Measurements from ENCODE around the gene PCDHB7. TPM values are rescaled to one million over a fixed set of nuclear protein-coding genes. Genes with fewer than 3 reads are reported as not detected.
"Not testable (repeated sequence)": the region's sequence is repeated elsewhere in the genome, so short reads cannot be mapped to it uniquely, and the experiment has no call there.

Gene PCDHB7
- total RNA-seq, 1 experiment from 2014 or later, result not detected

- POLR2A ChIA-PET, result no interaction called here
- no peaks in the 10 kb centered on the region for H3K36me3 Mint-ChIP-seq (ENCODE audit: insufficient read depth, unreplicated experiment)
- intact Hi-C loops (cut with micrococcal nuclease; ENCODE audit: unreplicated experiment), result no loop called here
These were observed 7.9 kb downstream of the PCDHB7 start for GRCh38 chr5:141180313-141180712.

GRCh38 chr5:141182248-141182647, 9.8 kb downstream of the PCDHB7 start, which contains the start of gene PCDHB16:
Gene PCDHB16 (plus strand): TSS chr5:141182387. CDS start chr5:141182560, 173 bp downstream.
- Mint-ChIP-seq H3K27me3 (ENCODE audit: insufficient read depth, unreplicated experiment) (no peaks in the 10 kb centered on the region), H3K4me1 (ENCODE audit: low read depth, unreplicated experiment) (no peaks in the 10 kb centered on the region), H3K4me3 (ENCODE audit: unreplicated experiment) (no peak within 1 kb of the TSS), H3K27ac (ENCODE audit: unreplicated experiment) (no peak within 1 kb of the TSS), H3K9me3 (ENCODE audit: unreplicated experiment) (peaks cover 25% of the 10 kb centered on the region), H3K36me3 (ENCODE audit: insufficient read depth, unreplicated experiment) (no peaks in the 10 kb centered on the region)
- CTCF ChIA-PET, result interaction anchor here (0.8 kb wide), 1 partner anchor 10 kb away, joined by 3 read pairs; no protein-coding TSS in a partner anchor
- DNase-seq, result no peak
- no peak within 1 kb of the TSS for H3K4me3 ChIP-seq (ENCODE audit: low read depth, low read length)
- POLR2A ChIA-PET, result no interaction called here
- BruUV-seq (replicated peaks), result no TSS peak
- H3K36me3 ChIP-seq (ENCODE audit: control insufficient read depth, insufficient read depth, low read length), result no peaks in the 10 kb centered on the region
- H3K9me3 ChIP-seq, result no peaks in the 10 kb centered on the region
- no peaks in the 10 kb centered on the region for H3K4me1 ChIP-seq
- TF ChIP-seq, protein P1, sequence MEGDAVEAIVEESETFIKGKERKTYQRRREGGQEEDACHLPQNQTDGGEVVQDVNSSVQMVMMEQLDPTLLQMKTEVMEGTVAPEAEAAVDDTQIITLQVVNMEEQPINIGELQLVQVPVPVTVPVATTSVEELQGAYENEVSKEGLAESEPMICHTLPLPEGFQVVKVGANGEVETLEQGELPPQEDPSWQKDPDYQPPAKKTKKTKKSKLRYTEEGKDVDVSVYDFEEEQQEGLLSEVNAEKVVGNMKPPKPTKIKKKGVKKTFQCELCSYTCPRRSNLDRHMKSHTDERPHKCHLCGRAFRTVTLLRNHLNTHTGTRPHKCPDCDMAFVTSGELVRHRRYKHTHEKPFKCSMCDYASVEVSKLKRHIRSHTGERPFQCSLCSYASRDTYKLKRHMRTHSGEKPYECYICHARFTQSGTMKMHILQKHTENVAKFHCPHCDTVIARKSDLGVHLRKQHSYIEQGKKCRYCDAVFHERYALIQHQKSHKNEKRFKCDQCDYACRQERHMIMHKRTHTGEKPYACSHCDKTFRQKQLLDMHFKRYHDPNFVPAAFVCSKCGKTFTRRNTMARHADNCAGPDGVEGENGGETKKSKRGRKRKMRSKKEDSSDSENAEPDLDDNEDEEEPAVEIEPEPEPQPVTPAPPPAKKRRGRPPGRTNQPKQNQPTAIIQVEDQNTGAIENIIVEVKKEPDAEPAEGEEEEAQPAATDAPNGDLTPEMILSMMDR (IDR thresholded peaks at IDR 0.05; ENCODE audit: insufficient read depth in 1 of 2, low read depth in 1 of 2, low read length in 1 of 2, severe bottlenecking in 1 of 2, unreplicated experiment in 1 of 2), result no peak
- intact Hi-C loops (cut with micrococcal nuclease; ENCODE audit: unreplicated experiment), result no loop called here
- H3K27me3 ChIP-seq (replicated peaks; ENCODE audit: control insufficient read depth, insufficient read depth, low read length), result no peaks in the 10 kb centered on the region

More at GRCh38 chr5:141180313-141180712, 7.9 kb downstream of the PCDHB7 start:
- BruUV-seq (replicated peaks), result no TSS peak
- Mint-ChIP-seq H3K9me3 (ENCODE audit: unreplicated experiment) (peaks cover 8% of the 10 kb centered on the region), H3K4me3 (ENCODE audit: unreplicated experiment) (no peak overlapping the region), H3K27me3 (ENCODE audit: insufficient read depth, unreplicated experiment) (no peaks in the 10 kb centered on the region), H3K27ac (ENCODE audit: unreplicated experiment) (no peak overlapping the region), H3K4me1 (ENCODE audit: low read depth, unreplicated experiment) (no peaks in the 10 kb centered on the region)
- Histone ChIP-seq H3K36me3 (ENCODE audit: control insufficient read depth, insufficient read depth, low read length) (no peaks in the 10 kb centered on the region), H3K9me3 (no peaks in the 10 kb centered on the region), H3K4me3 (ENCODE audit: low read depth, low read length) (no peak overlapping the region), H3K27me3 (replicated peaks; ENCODE audit: control insufficient read depth, insufficient read depth, low read length) (no peaks in the 10 kb centered on the region), H3K4me1 (no peaks in the 10 kb centered on the region)
- DNase-seq, result no peak
- CTCF ChIA-PET, result no interaction called here
- TF ChIP-seq, protein P1 (IDR thresholded peaks at IDR 0.05; ENCODE audit: insufficient read depth in 1 of 2, low read depth in 1 of 2, low read length in 1 of 2, severe bottlenecking in 1 of 2, unreplicated experiment in 1 of 2), result no peak

DNA sequence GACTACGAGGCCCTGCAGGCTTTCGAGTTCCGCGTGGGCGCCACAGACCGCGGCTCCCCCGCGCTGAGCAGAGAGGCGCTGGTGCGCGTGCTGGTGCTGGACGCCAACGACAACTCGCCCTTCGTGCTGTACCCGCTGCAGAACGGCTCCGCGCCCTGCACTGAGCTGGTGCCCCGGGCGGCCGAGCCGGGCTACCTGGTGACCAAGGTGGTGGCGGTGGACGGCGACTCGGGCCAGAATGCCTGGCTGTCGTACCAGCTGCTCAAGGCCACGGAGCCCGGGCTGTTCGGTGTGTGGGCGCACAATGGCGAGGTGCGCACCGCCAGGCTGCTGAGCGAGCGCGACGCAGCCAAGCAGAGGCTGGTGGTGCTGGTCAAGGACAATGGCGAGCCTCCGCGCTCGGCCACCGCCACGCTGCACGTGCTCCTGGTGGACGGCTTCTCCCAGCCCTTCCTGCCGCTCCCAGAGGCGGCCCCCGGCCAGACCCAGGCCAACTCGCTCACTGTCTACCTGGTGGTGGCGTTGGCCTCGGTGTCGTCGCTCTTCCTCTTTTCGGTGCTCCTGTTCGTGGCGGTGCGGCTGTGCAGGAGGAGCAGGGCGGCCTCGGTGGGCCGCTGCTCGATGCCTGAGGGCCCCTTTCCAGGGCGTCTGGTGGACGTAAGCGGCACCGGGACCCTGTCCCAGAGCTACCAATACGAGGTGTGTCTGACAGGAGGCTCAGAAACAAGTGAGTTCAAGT, 11.8 kb downstream of the PCDHB7 start:
- H3K4me1 ChIP-seq; H3K36me3 ChIP-seq (ENCODE audit: control insufficient read depth, insufficient read depth, low read length); H3K4me3 ChIP-seq (ENCODE audit: low read depth, low read length); intact Hi-C loops (cut with micrococcal nuclease; ENCODE audit: unreplicated experiment); H3K27me3 Mint-ChIP-seq (ENCODE audit: insufficient read depth, unreplicated experiment); H3K4me3 Mint-ChIP-seq (ENCODE audit: unreplicated experiment); H3K27ac Mint-ChIP-seq (ENCODE audit: unreplicated experiment); H3K27me3 ChIP-seq (replicated peaks; ENCODE audit: control insufficient read depth, insufficient read depth, low read length); CTCF ChIA-PET; H3K9me3 ChIP-seq; POLR2A ChIA-PET; H3K36me3 Mint-ChIP-seq (ENCODE audit: insufficient read depth, unreplicated experiment); BruUV-seq (replicated peaks); DNase-seq; H3K4me1 Mint-ChIP-seq (ENCODE audit: low read depth, unreplicated experiment): not testable (repeated sequence)
- peaks cover 36% of the 10 kb centered on the region for H3K9me3 Mint-ChIP-seq (ENCODE audit: unreplicated experiment)
